Esophagus muscularis mucosa (tissue), 3 donors: Measurements from ENCODE around the gene HNRNPA3.

ENCODE experiments used
- POLR2A ChIP-seq: fragments of 450-650 bp; IDR thresholded peaks from one replicate; pipeline ENCODE4 v1.6.1; 2017; ENCODE audit warnings: antibody characterized with exemption, moderate library complexity, mild to moderate bottlenecking, low read depth
- TF ChIP-seq, protein P1 (sequence below), 3 experiments: fragments of 200-600 bp in 2 of 3; fragments of 450-650 bp in 1 of 3; sonication (generic) in 2 of 3; IDR thresholded peaks; one replicate each; pipeline ENCODE4 v1.5.1; 2017 to 2019; ENCODE audit warnings: antibody characterized with exemption in 3 of 3, mild to moderate bottlenecking in 2 of 3, moderate library complexity in 1 of 3

DNA sequence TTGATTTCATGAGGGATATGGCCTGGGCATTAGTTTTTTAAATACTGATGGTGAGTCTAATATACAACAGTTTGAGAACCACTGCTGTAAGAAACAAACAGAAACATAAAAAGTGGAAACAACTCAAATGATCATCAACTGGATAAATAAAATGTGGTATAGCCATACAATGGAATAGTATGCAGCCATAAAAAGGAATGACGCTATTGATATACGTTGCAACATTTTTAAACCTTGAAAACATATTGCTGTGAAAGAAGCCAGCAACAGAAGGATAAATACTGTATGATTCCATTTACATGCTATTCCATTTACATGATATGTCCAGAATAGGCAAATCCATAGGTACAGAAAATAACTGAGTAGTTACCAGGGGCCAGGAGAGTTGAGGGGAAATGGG lies 45.5 kb downstream of the HNRNPA3 start:
- TF ChIP-seq, protein P1, sequence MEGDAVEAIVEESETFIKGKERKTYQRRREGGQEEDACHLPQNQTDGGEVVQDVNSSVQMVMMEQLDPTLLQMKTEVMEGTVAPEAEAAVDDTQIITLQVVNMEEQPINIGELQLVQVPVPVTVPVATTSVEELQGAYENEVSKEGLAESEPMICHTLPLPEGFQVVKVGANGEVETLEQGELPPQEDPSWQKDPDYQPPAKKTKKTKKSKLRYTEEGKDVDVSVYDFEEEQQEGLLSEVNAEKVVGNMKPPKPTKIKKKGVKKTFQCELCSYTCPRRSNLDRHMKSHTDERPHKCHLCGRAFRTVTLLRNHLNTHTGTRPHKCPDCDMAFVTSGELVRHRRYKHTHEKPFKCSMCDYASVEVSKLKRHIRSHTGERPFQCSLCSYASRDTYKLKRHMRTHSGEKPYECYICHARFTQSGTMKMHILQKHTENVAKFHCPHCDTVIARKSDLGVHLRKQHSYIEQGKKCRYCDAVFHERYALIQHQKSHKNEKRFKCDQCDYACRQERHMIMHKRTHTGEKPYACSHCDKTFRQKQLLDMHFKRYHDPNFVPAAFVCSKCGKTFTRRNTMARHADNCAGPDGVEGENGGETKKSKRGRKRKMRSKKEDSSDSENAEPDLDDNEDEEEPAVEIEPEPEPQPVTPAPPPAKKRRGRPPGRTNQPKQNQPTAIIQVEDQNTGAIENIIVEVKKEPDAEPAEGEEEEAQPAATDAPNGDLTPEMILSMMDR (IDR thresholded peaks at IDR 0.05), result no peak
- no peak for TF ChIP-seq POLR2A
